Amniotic epithelial cell (primary cell): Measurements from ENCODE around the gene MAP3K5.
"Not testable (repeated sequence)": the region's sequence is repeated elsewhere in the genome, so short reads cannot be mapped to it uniquely, and the experiment has no call there.

Experiments used
- DNase-seq: peaks from one replicate; pipeline ENCODE4 v3.0.0-alpha.2; 2010; ENCODE audit warnings: low read depth

Gene MAP3K5

GRCh38 chr6:136793363-136793762 lies 1.1 kb upstream of the MAP3K5 start:
- DNase-seq, result no peak

GRCh38 chr6:136792095-136792409 lies 225 bp downstream of the MAP3K5 start:
- DNase-seq, result no peak

GRCh38 chr6:136791296-136792094 lies 782 bp downstream of the MAP3K5 start:
- DNase-seq, result peak; percentile 63

- peak; percentile 49 for DNase-seq
Measured at GRCh38 chr6:136790411-136791295, 1.6 kb downstream of the MAP3K5 start.

- not testable (repeated sequence) for DNase-seq
Measured at GRCh38 chr6:136789440-136789839, 2.8 kb downstream of the MAP3K5 start.

- peak; percentile 92 for DNase-seq
Measured at GRCh38 chr6:136788069-136788902, 4.0 kb downstream of the MAP3K5 start.

- DNase-seq, result no peak
Measured at GRCh38 chr6:136787726-136788068, 4.6 kb downstream of the MAP3K5 start.

GRCh38 chr6:136786658-136787057 lies 5.6 kb downstream of the MAP3K5 start:
- DNase-seq, result no peak

- no peak for DNase-seq
Measured at GRCh38 chr6:136784910-136785746, 7.1 kb downstream of the MAP3K5 start.

- DNase-seq, result no peak
Measured at GRCh38 chr6:136784271-136784664, 8.0 kb downstream of the MAP3K5 start.

GRCh38 chr6:136783495-136784270 lies 8.6 kb downstream of the MAP3K5 start:
- no peak for DNase-seq

- no peak for DNase-seq
Measured at GRCh38 chr6:136783021-136783420, 9.3 kb downstream of the MAP3K5 start.

GRCh38 chr6:136782021-136782770 lies 10.1 kb downstream of the MAP3K5 start:
- DNase-seq, result peak; percentile 69

- no peak for DNase-seq
Measured at GRCh38 chr6:136780972-136781371, 11.3 kb downstream of the MAP3K5 start.

- no peak for DNase-seq
Measured at GRCh38 chr6:136779682-136780081, 12.6 kb downstream of the MAP3K5 start.

GRCh38 chr6:136777651-136778050 lies 14.6 kb downstream of the MAP3K5 start:
- DNase-seq, result no peak

- peak; percentile 70 for DNase-seq
Measured at GRCh38 chr6:136775548-136775947, 16.7 kb downstream of the MAP3K5 start.

GRCh38 chr6:136775081-136775480 lies 17.2 kb downstream of the MAP3K5 start:
- no peak for DNase-seq

GRCh38 chr6:136774228-136775041 lies 17.8 kb downstream of the MAP3K5 start:
- peak; percentile 93 for DNase-seq
